IPS DF 4.7 (cell line): ENCODE data around the gene LILRB3.
"Not testable (repeated sequence)": the region's sequence is repeated elsewhere in the genome, so short reads cannot be mapped to it uniquely, and the experiment has no call there.

Experiments
- DNase-seq: peaks from one replicate; pipeline ENCODE4 v3.0.0-alpha.2; 2013; ENCODE audit warnings: low spot score; ENCODE audit errors: extremely low read depth

The LILRB3 gene

GRCh38 chr19:54222474-54223276 lies at the start of gene LILRB3:
Gene LILRB3, minus strand, starts transcription at chr19:54223007. Its CDS starts 31 bp downstream, at chr19:54222976.
- not testable (repeated sequence) for DNase-seq

GRCh38 chr19:54272181-54272580 lies 49.4 kb upstream of the LILRB3 start:
- DNase-seq, result not testable (repeated sequence)

- not testable (repeated sequence) for DNase-seq
These were observed 48.8 kb upstream of the LILRB3 start for GRCh38 chr19:54271587-54271986.

- no peak for DNase-seq
These were observed 48.3 kb upstream of the LILRB3 start for GRCh38 chr19:54271106-54271505.

- DNase-seq, result no peak
These were observed 46.1 kb upstream of the LILRB3 start for GRCh38 chr19:54268936-54269335.

GRCh38 chr19:54266133-54266532 lies 43.3 kb upstream of the LILRB3 start:
- peak; percentile 75 for DNase-seq

GRCh38 chr19:54262470-54262869 lies 39.7 kb upstream of the LILRB3 start:
- no peak for DNase-seq

GRCh38 chr19:54262066-54262465 lies 39.3 kb upstream of the LILRB3 start:
- no peak for DNase-seq

- no peak for DNase-seq
These were observed 34.3 kb upstream of the LILRB3 start, which contains the start of gene LILRB5 for GRCh38 chr19:54257116-54257480. Gene LILRB5, minus strand, starts transcription at chr19:54257273. Its CDS starts 80 bp downstream, at chr19:54257193.

GRCh38 chr19:54256250-54257115 lies 33.7 kb upstream of the LILRB3 start:
- DNase-seq, result no peak

- no peak for DNase-seq
These were observed 32.4 kb upstream of the LILRB3 start for GRCh38 chr19:54255105-54255775.

- DNase-seq, result no peak
These were observed 31.5 kb upstream of the LILRB3 start for GRCh38 chr19:54254195-54254906.

- no peak for DNase-seq
These were observed 30.8 kb upstream of the LILRB3 start for GRCh38 chr19:54253331-54254194.

GRCh38 chr19:54252845-54253244 lies 30.0 kb upstream of the LILRB3 start:
- no peak for DNase-seq

GRCh38 chr19:54252243-54252642 lies 29.4 kb upstream of the LILRB3 start:
- no peak for DNase-seq

- no peak for DNase-seq
These were observed 25.3 kb upstream of the LILRB3 start for GRCh38 chr19:54248016-54248601.

GRCh38 chr19:54247106-54247930 lies 24.5 kb upstream of the LILRB3 start:
- DNase-seq, result no peak

GRCh38 chr19:54245936-54246335 lies 23.1 kb upstream of the LILRB3 start:
- no peak for DNase-seq

GRCh38 chr19:54243809-54244208 lies 21.0 kb upstream of the LILRB3 start:
- not testable (repeated sequence) for DNase-seq
